Stimulated activated CD8-positive, alpha-beta memory T cell treated with anti-CD3 and anti-CD28 coated beads, Interleukin-4, amount 100 ng/mL, for 4 hours (primary cell): ENCODE data around the gene FNDC7.
"Not testable (repeated sequence)": the region's sequence is repeated elsewhere in the genome, so short reads cannot be mapped to it uniquely, and the experiment has no call there.

ENCODE experiments used
- DNase-seq, 2 donors: peaks; one replicate each; pipeline ENCODE4 v3.0.0-alpha.2; 2020; ENCODE audit warnings: low read depth in 2 of 2, low spot score in 1 of 2

Gene FNDC7

GRCh38 chr1:108712606-108713150 is at the start of gene FNDC7:
Gene FNDC7 (plus strand): TSS chr1:108712908. CDS start chr1:108712934, 26 bp downstream.
- no peak for DNase-seq

- DNase-seq, result no peak
These were observed 49.6 kb upstream of the FNDC7 start for GRCh38 chr1:108663074-108663473.

GRCh38 chr1:108664481-108664880 is 48.2 kb upstream of the FNDC7 start:
- DNase-seq, result no peak

- no peak for DNase-seq
These were observed 47.6 kb upstream of the FNDC7 start for GRCh38 chr1:108665067-108665466.

GRCh38 chr1:108665771-108666170 is 46.9 kb upstream of the FNDC7 start:
- no peak for DNase-seq

GRCh38 chr1:108667422-108667821 is 45.3 kb upstream of the FNDC7 start:
- DNase-seq, result not testable (repeated sequence)

GRCh38 chr1:108668777-108669176 is 43.9 kb upstream of the FNDC7 start:
- no peak for DNase-seq

- no peak for DNase-seq
These were observed 43.0 kb upstream of the FNDC7 start for GRCh38 chr1:108669679-108670078.

GRCh38 chr1:108670131-108670773 is 42.5 kb upstream of the FNDC7 start:
- DNase-seq, result no peak

GRCh38 chr1:108671143-108671542 is 41.6 kb upstream of the FNDC7 start:
- no peak for DNase-seq

- no peak for DNase-seq
These were observed 34.0 kb upstream of the FNDC7 start for GRCh38 chr1:108678706-108679105.

GRCh38 chr1:108679586-108680213 is 33.0 kb upstream of the FNDC7 start:
- DNase-seq, result no peak

- DNase-seq, result not testable (repeated sequence)
These were observed 31.0 kb upstream of the FNDC7 start for GRCh38 chr1:108681701-108682100.

GRCh38 chr1:108685529-108685928 is 27.2 kb upstream of the FNDC7 start:
- DNase-seq, result no peak

GRCh38 chr1:108686614-108687313 is 25.9 kb upstream of the FNDC7 start:
- no peak for DNase-seq

- no peak for DNase-seq
These were observed 21.4 kb upstream of the FNDC7 start for GRCh38 chr1:108691128-108691941.

GRCh38 chr1:108691942-108692723 is 20.6 kb upstream of the FNDC7 start, which contains the start of gene PRPF38B:
Gene PRPF38B (plus strand): TSS chr1:108692310. CDS start chr1:108692592, 282 bp downstream.
- peak; percentile 88 to 89 for DNase-seq

- DNase-seq, result peak; percentile 42 to 48
These were observed 19.7 kb upstream of the FNDC7 start for GRCh38 chr1:108692724-108693655.

GRCh38 chr1:108695535-108695934 is 17.2 kb upstream of the FNDC7 start:
- no peak for DNase-seq
